ENCODE data around the gene THYN1.

- no peak for TF ChIP-seq CTCF (IDR thresholded peaks at IDR 0.05; ENCODE audit: low read depth, low read length)
- TF ChIP-seq POLR2A (IDR thresholded peaks at IDR 0.05; ENCODE audit: extremely low read depth, insufficient read length), result no peak
- TF ChIP-seq MAX (IDR thresholded peaks at IDR 0.05; ENCODE audit: low read depth, low read length), result no peak
- TF ChIP-seq MYC (IDR thresholded peaks at IDR 0.05; ENCODE audit: low read depth, low read length), result no peak
Observed at GRCh38 chr11:134246100-134246499, 7.1 kb downstream of the THYN1 start.

All from NB4 (cell line).